ENCODE data around the gene HID1.

HID1 gene

DNA sequence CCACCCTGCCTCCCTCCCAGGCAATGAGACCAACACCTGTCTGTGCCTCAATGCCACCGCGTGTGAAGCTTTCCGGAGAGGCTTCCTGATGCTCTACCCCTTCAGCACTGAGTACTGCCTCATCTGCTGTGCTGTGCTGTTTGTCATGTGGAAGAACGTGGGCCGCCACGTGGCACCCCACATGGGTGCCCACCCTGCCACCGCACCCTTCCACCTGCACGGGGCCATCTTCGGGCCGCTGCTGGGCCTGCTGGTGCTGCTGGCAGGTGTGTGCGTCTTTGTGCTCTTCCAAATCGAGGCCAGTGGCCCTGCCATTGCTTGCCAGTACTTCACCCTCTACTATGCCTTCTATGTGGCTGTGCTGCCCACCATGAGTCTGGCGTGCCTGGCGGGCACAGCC lies 25.9 kb downstream of the HID1 start:
- DNase-seq, result no peak

DNA sequence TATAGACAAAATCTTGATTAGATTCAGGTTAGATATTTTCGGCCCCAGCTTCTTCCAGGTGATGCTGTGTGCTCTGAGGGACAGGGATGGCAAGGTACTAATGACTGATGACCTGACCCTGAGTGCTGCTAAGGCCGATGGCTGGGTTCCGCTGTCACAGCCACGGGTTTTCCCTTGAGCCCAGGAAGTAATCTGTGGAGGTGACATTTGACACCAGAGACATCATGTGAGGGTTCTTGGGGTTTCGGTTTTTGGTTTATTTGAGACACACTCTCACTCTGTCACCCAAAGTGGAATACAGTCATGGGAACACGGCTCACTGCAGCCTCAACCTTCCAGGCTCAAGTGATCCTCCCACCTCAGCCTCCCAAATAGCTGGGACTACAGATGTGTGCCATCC lies 27.0 kb downstream of the HID1 start:
- no peak for DNase-seq

DNA sequence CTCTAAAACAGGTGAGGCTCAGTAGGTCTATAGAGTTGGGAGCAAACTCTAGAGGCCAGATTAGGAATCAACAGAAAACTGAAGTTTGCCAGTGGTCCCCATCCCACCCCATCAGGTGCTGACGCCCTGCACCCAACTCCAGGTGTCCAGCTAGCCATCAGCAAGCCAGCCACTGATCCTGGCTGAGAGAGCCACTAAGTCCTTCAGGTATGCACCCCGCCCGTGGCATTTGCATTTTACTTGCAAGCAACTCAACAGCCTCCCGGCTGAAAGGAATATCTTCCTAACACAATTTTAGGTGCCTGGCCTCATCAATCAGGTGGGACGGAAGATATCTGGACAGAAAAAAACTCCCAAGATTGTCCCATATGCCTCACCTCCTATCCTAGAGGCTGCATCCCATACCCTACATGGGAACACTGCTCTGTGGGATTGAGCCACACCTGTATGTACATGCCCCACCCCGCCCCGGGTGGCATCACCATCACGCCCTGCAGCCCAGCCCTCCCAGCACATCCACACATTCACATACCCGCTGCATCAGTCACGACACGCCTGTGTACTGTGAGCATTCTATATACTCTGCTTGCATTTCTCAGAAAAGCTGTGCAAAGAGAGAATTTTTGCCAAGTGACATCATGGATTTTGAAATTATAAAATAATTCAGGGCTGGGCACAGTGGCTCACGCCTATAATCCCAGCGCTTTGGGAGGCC lies 28.6 kb downstream of the HID1 start:
- DNase-seq, result no peak

DNA sequence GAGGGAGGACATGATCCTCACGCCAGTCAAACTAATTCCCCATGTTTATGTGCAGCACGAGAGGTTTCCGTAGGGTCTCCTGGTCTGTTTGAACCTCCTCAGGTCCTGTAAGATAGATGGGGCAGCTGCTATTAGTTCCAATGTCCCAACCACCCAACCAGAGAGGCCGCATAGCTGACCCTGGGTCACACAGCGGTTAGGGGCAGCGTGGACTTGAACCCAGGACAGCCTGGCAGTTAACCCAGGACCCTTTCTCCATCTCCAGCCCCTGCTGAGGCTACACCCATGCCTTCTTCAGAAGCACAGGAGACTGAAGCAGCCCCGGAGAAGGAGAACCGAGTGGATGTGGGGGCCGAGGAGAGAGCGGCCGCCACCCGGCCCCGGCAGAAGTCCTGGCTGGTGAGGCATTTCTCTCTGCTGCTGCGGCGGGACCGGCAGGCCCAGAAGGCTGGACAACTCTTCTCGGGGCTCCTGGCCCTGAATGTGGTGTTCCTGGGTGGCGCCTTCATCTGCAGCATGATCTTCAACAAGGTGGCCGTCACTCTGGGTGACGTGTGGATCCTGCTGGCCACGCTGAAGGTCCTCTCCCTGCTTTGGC lies 31.3 kb downstream of the HID1 start:
- DNase-seq, result no peak

DNA sequence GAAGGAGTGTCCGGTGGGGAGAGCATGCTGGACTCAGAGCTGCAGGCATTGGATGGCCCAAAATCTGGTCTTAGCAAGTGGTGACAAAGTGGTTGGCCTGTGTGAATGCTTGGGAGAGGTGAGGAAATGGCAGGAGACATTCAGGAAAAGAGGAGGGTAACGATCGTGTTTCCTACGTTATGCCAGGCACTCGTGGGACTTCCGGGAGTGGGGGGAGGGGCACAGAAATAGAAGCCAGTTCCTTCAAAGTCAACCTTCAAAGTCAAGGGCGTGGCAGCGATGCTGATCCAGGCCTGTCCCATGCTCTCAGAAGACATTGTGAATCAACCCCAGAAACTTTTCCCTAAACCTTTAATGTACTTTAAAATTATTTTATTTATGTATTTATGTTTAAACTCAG lies 33.0 kb downstream of the HID1 start:
- DNase-seq, result no peak

DNA sequence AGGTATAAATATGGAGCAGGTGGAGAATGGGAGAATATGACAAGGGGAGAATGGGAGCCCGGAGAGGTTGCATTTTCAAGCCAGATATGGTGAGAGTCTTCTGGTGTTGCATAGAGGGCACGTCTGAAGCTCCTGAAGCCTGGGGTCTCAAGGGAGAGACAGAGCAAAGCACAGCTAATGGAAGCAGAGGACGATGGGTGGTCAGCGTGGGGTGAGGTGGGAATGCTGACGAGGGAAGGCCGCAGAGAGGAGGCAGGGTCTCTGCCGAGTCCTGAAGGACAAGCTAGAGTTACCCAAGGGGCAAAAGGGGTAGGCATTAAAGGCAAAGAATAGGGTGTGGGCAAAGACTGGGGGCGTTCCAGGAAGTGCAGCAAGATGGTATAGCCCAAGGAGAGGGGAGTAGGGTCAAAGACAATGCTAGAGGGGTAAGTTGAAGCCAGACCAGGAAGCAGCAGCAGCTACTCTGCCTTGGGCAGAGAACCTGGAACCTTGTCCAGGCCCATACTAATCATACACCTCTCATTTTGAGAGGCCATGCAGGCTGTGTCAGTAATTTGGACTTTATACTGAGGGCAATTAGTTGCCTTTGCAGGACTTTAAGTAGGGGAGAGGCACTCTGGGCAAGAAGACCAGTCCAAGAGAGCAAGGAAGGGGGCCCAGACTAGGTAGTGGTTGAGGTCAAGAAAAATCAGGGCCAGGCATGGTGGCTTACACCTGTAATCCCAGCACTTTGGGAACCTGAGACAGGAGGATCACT lies 34.2 kb downstream of the HID1 start:
- no peak for DNase-seq

DNA sequence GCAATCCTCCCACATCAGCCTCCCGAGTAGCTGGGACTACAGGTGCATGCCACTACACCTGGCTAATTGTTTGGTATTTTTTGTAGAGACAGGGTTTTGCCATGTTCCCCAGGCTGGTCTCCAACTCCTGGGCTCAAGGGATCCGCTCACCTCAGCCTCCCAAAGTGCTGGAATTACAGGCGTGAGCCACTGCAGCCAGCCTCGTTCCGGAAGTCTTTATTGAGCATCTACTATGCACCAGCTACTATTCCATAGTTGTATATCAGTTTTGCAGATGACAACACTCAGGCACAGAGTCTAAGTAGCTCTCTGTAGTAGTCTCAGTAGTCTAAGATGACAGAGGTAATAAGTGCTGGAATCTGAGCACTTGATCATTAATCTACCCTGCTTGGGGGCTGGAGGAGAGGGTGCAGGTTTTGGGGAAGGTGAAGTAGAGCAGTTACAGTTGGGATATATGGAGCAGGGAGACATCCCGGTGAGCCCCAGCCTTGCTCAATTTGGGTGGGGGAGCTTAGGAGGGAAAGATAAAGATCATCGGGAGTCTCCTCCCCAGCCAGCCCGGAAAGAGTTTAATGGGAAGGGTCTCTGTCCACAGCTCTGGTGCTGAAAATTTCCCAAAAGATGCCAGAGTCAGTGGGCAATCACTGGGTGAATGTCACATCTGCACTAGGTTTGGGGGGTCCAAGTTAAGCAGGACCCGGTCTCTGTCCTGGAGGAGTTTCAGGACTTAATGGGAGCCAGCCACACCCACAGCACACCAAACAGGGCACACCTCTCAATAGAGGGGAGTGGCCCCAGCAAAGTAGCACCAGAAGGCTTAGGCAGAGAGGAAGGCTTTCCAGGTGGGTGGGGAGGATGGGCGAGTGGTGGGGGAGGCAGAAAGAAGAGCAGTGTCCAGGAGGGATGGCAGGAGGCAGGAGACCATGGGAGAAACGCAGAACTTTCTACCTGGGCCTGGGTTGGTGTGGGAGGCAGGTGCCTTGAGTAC lies 35.2 kb downstream of the HID1 start:
- no peak for DNase-seq

DNA sequence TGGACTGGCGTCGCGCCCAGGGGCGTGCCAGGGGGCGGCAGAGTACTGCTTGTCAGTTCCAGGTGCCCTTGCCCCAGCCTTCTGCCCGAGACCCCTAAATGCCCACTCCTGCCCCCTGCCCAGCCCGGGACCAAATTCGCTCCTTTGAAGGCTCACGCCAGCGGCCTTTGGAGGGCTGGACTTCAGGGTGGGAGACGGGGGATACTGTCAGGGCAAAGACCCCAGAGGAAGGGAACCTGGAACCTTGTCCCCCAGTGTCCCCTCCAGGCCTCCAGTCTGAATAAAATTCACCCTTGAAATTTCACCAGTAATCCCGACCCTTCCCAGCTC lies 36.1 kb downstream of the HID1 start:
- no peak for DNase-seq

DNA sequence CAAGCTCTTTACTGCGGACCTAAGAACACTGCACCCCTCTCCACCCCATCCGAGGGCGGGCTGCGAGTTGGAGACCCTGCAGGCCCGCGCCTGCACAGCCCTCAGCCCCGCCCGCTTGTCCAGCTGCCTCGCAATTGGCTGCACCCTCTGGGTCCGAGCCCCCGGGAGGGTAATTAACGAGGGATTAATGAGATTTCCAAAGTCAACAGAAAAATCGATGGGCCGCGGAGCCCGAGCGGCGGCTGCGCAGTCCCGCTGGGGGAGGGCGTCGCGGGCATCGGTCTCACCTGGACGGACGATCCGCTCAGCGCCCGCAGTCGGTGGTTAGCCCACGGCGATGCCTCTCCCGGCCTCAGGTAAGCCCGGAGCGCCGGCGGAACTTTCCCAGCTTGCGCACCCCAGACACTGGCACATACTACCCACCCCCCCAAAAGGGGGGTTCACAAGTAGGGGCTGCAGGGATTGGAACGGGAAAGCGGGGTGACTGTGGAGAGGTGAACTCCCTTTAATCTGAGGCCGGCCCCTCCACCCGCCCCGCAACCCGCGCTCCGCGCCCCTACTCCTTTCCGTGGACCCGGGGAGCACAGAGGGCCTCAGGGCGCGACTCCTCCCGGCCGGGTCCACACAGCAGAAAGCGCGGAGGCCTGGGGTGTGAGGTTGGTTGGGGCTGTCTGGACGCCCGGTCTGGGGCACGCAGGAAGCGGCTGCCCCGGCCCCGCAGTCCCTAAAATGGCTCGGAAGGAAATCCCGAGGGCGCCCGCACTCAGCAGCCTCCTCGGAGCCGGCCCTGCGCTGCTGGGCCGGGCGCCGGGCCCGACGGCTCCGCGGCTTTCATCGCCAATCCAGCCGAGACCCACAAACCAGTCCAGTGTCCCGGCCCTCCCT lies 36.7 kb downstream of the HID1 start, which contains the start of gene OTOP3:
Gene OTOP3 (plus strand): TSS at position 314 of the 885 bp plus-strand sequence. CDS start 24 bp downstream, at position 338.
- DNase-seq, result no peak

DNA sequence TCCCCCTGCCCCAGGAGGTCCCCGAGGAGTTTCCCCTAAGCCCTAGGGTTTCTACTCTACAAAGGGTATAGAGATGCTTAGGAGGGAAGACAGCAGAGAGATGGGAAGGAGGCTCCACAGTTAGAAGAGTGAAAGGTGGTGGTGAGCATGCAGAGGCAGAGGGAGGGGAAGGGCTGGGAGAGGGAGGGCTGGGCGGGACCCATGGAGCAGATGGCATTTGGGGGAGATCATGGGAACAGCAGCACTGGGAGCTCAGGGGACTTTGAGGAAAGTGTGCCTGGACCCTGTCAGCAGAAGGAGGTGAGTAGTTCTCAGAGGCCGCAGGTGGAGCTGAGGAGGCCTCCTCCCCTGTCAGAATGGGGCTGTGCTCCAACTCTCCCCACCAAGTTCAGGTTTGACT lies 37.5 kb downstream of the HID1 start:
- DNase-seq, result no peak

DNA sequence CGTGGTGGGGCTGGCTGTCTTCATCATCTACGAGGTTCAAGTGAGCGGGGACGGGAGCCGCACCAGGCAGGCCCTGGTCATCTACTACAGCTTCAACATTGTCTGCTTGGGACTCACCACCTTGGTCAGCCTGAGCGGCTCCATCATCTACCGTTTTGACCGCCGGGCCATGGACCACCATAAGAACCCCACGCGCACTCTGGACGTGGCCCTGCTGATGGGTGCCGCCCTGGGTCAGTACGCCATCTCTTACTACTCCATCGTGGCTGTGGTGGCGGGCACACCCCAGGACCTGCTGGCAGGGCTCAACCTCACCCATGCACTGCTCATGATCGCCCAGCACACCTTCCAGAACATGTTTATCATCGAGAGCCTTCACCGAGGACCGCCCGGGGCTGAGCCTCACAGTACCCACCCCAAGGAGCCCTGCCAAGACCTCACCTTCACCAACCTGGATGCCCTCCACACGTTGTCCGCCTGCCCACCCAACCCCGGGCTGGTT lies 42.0 kb downstream of the HID1 start:
- DNase-seq, result no peak

DNA sequence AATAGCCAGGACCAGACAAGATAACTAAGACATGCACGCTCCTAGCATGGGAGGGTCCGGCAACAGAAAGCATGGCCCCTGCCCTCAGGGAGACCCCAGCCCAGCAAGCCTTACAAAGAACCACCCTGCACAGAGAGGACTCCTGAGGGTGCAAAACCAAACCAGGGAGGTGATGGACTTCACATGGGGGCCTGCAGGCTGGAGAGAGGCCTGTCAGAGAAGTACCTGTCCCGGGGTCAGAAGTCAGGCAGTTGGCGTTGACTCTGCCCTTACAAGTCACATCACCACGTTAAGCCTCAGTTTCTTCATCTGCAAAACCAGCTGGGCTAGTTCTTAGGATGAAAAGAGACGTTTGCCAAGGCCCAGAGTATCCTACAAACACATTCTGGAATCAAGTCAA lies 43.8 kb downstream of the HID1 start:
- no peak for DNase-seq

DNA sequence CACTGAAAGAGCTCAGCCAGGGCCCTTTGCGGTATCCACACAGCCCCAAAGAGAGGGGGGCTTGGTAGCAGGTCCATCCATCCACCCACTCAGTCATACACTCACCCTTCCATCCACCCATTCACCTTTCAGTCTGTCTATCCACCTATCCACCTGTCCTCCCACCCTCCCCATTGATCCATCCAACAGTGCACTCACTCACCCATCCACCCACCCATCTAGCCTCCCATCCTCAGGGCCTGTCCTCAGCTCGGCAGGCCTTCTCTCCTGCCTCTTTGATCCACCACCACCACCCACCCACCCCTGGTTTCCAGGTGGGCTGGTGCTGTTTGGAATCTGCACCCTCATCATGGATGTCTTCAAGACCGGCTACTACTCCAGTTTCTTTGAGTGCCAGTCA lies 47.3 kb downstream of the HID1 start:
- no peak for DNase-seq

DNA sequence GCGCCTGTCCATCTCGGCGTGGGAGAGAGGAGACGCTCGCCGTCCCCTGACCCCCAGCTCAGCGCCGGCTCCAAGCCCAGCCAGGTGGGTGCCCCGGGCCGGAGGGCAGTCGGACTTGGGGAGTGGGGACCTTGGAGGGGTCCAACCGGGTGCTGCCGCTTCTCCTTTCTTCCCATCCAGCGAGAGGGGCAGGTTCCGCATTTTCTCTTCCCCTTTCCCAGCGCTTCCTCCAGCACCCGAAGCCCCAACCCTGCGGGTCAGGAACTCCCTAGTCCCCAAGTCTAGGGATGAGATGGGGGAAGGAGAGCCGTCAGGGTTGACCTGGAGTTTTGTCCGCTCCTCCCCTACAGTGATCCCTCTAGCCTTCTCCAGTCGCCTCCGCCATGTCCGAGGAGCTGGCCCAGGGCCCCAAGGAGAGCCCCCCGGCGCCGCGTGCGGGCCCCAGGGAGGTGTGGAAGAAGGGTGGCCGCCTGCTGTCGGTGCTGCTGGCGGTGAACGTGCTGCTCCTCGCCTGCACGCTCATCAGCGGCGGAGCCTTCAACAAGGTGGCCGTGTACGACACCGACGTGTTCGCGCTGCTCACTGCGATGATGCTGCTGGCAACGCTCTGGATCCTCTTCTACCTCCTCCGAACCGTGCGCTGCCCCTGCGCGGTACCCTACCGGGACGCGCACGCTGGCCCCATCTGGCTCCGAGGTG lies 48.2 kb downstream of the HID1 start, which contains the start of gene OTOP2:
Gene OTOP2 (plus strand): TSS at position 24 of the 699 bp plus-strand sequence. CDS start 360 bp downstream, at position 384.
- no peak for DNase-seq

DNA sequence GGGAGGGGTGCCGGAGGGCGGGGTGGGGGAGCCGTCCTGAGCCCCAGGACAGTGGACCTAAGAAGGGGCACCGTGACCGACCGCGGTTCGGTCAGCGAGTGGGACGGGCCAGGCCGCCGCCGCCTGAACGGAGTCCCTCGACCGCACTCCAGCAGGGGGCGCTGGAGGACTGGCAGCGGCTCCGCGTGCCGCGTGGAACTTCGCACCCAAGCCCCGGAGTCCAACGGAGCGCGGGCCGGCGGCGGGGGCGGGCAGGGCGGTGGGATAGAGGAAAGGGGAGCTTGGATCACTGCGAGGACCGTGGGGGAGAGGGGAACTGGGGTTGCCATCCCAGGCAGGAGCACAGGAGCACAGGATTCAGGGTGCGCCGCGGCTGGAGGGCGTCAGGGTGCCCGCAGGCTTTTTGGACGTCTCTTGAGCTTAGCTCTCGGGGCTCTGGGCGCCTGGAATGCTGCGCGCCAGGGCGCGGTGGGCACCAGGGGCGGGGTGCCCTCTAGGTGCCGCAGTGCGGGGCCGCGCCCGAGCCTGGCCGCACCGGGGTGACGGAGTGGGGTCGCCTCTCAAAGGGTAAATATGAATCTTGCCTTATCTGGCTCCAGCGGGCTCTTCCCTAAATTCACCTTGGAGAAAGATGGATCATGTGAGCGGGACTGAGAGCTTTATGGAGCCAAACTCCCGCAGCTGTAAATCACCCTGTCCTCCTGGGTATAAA lies 48.9 kb downstream of the HID1 start:
- peak; percentile 36 for DNase-seq

DNA sequence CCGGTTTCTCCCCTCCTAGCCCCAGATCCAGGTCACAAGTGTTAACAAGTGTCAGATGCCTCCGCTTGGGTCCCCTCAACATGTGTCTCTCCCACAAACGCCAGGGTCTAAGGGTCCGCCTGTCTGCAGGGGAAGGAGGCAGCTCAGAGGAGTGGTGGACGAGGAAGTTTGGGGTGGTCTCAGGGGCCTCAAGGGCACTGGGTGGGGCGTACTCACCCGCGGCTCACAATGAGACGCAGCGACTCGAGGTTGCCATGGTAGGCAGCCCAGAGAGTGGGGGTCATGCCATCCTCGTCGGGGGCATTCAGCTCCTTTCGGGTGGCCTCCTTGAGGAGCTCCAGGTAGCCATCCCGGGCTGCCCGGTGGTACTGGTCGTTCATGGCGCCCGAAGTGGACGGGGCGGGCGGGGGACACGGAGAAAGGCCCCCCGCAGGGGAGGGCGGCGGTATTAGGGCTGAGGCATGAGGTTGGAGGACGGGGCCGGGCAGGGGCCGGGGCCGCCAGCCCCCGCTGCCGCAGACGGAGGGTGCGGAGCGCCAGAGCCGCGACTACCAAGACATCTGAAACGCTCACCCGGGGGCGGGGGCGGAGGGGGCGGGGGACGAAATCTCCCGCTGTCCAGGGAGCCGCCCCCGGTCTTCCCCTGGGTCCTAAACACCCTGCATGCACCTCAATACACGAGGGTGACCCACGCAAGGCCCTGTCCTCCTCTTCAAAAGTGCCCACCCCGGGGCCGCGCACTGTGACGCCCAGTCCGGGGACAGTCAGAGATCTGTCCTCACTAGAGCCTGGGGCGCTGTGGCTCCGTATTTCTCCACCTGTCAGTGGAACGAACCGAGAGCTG lies 49.6 kb downstream of the HID1 start, which contains the start of gene USH1G:
Gene USH1G (minus strand): TSS at position 562 of the 844 bp plus-strand sequence. CDS start 182 bp downstream, at position 380.
- no peak for DNase-seq

DNA sequence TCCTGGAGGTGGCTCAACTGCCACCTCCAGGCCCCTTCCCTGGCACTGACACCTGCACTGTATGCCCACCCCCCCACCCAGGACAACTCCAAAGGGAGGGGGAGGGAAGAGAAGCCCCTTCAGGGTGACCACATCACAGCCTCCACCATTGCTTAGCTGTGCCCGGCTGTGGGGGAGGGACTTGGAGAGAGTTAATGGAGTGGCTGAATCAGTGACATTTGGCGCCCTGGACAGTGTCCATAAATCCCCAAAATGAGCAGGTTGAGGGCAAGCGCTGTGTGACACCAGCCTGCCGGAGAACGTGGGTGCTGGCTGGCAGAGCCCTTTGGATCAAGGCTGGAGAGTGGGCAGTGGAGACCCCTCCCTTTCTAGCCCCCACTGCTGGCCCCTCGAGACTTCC lies 50.4 kb downstream of the HID1 start:
- DNase-seq, result no peak

DNA sequence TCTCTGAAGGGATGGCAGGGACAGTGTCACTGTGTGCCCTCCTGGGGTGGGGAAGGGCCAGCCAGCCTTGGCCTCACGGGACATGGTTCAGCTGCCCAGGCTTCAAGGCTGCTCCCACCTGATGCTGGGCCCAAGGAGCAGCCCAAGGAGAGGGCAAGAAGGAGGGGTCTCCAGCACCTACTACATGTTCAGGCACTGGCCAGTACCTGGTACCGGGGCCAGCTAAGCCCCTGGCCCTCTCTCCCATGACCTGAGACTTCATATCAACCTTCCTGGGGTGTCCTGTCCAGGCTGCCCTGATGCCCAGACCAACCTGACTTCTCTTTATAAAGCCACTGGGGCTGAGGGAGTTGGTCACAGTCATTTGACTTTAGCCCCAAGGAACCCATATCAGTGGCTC lies 50.8 kb downstream of the HID1 start:
- no peak for DNase-seq

DNA sequence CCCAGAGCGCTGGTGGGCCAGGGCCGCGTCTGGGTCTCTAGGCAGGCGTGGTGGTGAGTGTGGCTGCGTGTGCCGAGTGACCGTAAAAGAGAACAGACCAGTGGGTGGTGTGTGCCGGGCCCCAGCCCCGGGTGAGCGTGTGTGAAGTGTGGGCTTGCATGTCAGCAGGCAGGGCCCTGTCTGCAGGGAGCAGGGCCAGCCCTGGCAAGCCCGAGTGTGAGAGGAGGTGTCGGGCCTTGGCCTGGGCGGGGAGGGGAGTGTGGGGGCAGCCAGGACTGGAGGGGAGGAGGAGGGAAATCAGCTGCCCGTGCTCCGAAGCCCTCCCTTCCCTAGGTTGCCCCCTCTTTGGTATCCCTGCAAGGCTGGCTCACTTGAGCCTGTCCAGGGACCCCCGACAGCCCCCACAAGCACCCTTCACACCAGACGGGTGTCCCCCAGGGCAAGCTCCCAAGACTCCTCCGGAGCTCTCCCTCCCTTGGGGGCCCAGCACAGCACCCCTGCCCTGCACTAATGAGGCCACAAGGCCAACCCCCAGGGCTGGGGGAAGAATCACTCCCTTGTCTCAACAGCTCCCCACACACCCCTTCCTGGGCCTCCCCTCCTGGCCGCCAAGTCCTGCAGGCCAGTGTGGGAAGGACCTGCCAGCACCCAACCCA lies 51.4 kb downstream of the HID1 start:
- no peak for DNase-seq
